Hepatocyte (in vitro differentiated cells): ENCODE measurements around the gene ROBO3. TPM values are rescaled to one million over a fixed set of nuclear protein-coding genes. Genes with fewer than 3 reads are reported as not detected.

ENCODE experiments used
- DNase-seq: peaks from one replicate; pipeline ENCODE4 v3.0.0-alpha.2; 2016; ENCODE audit warnings: low spot score
- H2AFZ ChIP-seq: fragments of 200-600 bp; sonication (generic); 2 replicates; pipeline ENCODE4 v1.6.0; 2016; ENCODE audit warnings: antibody characterized with exemption, mild to moderate bottlenecking
- H3K27ac ChIP-seq: fragments of 200-600 bp; sonication (generic); 2 replicates; pipeline ENCODE4 v1.5.1; 2016; ENCODE audit warnings: mild to moderate bottlenecking
- H3K27me3 ChIP-seq: fragments of 200-600 bp; sonication (generic); 2 replicates; pipeline ENCODE4 v1.6.1; 2016
- H3K36me3 ChIP-seq: fragments of 200-600 bp; sonication (generic); replicated peaks from 2 replicates; pipeline ENCODE4 v1.5.1; 2016; ENCODE audit warnings: low read depth; ENCODE audit not compliant: insufficient read depth
- H3K4me1 ChIP-seq: fragments of 200-600 bp; sonication (generic); 2 replicates; pipeline ENCODE4 v1.5.1; 2016; ENCODE audit warnings: mild to moderate bottlenecking, moderate library complexity; ENCODE audit not compliant: insufficient read depth
- H3K4me2 ChIP-seq: fragments of 200-600 bp; sonication (generic); 2 replicates; pipeline ENCODE4 v1.6.0; 2016
- H3K4me3 ChIP-seq: fragments of 200-600 bp; sonication (generic); 2 replicates; pipeline ENCODE4 v1.5.1; 2016; ENCODE audit warnings: mild to moderate bottlenecking
- H3K79me2 ChIP-seq: fragments of 200-600 bp; sonication (generic); 2 replicates; pipeline ENCODE4 v1.6.0; 2017; ENCODE audit warnings: mild to moderate bottlenecking
- H3K9me2 ChIP-seq: fragments of 200-600 bp; sonication (generic); replicated peaks from 2 replicates; pipeline ENCODE4 v1.6.0; 2017; ENCODE audit warnings: mild to moderate bottlenecking; ENCODE audit not compliant: insufficient read depth
- H3K9me3 ChIP-seq: fragments of 200-600 bp; sonication (generic); 2 replicates; pipeline ENCODE4 v1.5.1; 2016; ENCODE audit warnings: low read depth, mild to moderate bottlenecking
- H4K20me1 ChIP-seq: fragments of 200-600 bp; sonication (generic); 2 replicates; pipeline ENCODE4 v1.6.0; 2016; ENCODE audit warnings: mild to moderate bottlenecking; ENCODE audit not compliant: insufficient read depth, poor library complexity, severe bottlenecking
- EZH2 ChIP-seq: fragments of 200-600 bp; sonication (generic); IDR thresholded peaks from 2 replicates; pipeline ENCODE4 v1.6.1; 2016; ENCODE audit warnings: antibody characterized with exemption, mild to moderate bottlenecking, borderline replicate concordance
- EZH2phosphoT487 ChIP-seq: fragments of 200-600 bp; sonication (generic); IDR thresholded peaks from one replicate; pipeline ENCODE4 v1.6.1; 2018; ENCODE audit warnings: antibody characterized with exemption, mild to moderate bottlenecking, low read depth, moderate library complexity; ENCODE audit not compliant: unreplicated experiment, severe bottlenecking
- WGBS: methylation state at CpG from one replicate; pipeline ENCODE4 v1.1.6; 2016; ENCODE audit warnings: low lambda C conversion rate; ENCODE audit errors: missing lambda C conversion rate; 5-methylcytosine and 5-hydroxymethylcytosine counted together
- polyA plus RNA-seq: library from polyadenylated mRNA; unstranded; fragments of >200 nt; fragmentation: Nextera tagmentation; extraction: Ambion mirVana; gene quantifications from 2 replicates; pipeline ENCODE4 v1.2.1, GENCODE V29; 2016
- total RNA-seq: library from RNA; depleted of rRNA; stranded (reverse); fragments of >200 nt; gene quantifications from 2 replicates; pipeline ENCODE4 v1.2.3, GENCODE V29; 2014
- TF ChIP-seq, protein P1 (sequence below): fragments of 200-600 bp; sonication (generic); IDR thresholded peaks from 2 replicates; pipeline ENCODE4 v1.5.1; 2016; ENCODE audit warnings: antibody characterized with exemption, mild to moderate bottlenecking; ENCODE audit not compliant: poor library complexity

Gene ROBO3
- total and polyA plus RNA-seq, 2 experiments from 2014 or later: 3.7 to 10.4 TPM

DNA sequence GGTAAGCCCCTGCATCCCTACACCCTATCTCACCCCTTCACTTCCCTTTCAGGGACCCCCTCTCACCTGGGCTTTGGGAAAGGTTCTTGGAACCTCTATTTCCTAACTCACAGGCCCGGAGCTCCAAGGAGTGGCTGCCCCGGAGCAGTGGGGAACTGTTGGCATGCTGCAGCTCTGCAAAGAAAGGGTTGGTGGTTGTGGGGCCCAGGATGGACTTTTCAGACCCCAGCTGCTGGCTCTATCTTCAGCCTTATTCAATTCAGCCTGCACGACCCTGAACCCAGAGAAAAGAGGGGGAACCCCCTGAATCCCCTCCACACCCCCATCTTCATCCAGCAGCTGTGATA is 22.4 kb downstream of the ROBO3 start:
- H3K9me3 ChIP-seq: no peaks in the 10 kb centered on the region
- TF ChIP-seq EZH2phosphoT487 (no peak), EZH2 (no peak)
- TF ChIP-seq, protein P1, sequence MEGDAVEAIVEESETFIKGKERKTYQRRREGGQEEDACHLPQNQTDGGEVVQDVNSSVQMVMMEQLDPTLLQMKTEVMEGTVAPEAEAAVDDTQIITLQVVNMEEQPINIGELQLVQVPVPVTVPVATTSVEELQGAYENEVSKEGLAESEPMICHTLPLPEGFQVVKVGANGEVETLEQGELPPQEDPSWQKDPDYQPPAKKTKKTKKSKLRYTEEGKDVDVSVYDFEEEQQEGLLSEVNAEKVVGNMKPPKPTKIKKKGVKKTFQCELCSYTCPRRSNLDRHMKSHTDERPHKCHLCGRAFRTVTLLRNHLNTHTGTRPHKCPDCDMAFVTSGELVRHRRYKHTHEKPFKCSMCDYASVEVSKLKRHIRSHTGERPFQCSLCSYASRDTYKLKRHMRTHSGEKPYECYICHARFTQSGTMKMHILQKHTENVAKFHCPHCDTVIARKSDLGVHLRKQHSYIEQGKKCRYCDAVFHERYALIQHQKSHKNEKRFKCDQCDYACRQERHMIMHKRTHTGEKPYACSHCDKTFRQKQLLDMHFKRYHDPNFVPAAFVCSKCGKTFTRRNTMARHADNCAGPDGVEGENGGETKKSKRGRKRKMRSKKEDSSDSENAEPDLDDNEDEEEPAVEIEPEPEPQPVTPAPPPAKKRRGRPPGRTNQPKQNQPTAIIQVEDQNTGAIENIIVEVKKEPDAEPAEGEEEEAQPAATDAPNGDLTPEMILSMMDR: no peak
- no peak overlapping the region for H2AFZ ChIP-seq

DNA sequence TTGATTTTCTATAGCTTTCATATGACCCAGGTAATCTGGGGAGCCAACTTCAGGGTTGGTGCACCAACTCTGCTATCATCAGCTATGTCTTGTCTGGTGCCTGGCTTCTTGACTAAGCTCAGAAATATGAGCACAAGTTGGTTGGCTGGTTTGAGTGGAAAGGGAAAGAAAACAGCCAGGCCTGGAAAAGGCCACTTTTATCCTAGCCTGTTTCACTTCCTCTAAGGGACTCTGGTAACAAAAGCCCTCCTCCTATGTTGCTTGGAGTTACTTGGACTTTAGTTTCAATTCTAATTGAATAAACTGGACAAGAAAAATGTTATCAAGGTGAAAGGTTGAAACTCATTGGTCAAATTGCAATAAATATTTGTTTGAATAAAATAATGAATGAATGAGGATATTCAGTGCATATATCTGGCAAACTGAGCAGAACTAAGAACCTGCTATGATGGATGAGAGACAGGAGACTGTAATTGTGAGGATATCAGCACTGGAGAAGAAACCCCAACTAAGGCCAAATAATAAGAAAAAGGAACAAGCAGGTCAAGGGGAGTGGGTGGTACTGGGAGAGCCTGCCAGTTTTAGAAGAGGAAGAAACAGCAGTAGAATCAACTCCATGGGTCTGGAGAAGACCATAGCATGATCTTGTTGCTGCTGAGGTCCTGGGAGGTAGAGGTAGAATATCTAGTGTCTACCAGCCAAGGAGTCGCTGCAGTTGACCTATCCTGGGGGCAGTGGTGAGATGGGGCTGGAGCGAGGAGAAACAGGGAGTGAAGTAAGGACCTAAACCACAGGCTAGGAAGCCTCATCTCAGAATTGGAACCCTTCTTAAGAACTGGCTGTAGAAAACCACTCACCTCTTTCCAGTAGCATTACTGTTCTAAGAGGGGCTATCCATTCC is 24.2 kb downstream of the ROBO3 start:
- Histone ChIP-seq H3K27me3 (no peaks in the 10 kb centered on the region), H3K27ac (no peak overlapping the region), H3K36me3 (no peaks in the 10 kb centered on the region), H3K79me2 (no peaks in the 10 kb centered on the region), H3K4me3 (no peak overlapping the region), H3K4me2 (no peak overlapping the region), H3K4me1 (no peaks in the 10 kb centered on the region), H3K9me3 (no peaks in the 10 kb centered on the region), H2AFZ (no peak overlapping the region), H4K20me1 (no peaks in the 10 kb centered on the region), H3K9me2 (no peaks in the 10 kb centered on the region)
- TF ChIP-seq, protein P1: no peak
- WGBS: 87% methylated on average over 2 of the region's 2 CpGs
- DNase-seq: no peak

More for the DNA sequence above, 22.4 kb downstream of the ROBO3 start:
- no peak overlapping the region for H3K27ac ChIP-seq
- no peaks in the 10 kb centered on the region for H4K20me1 ChIP-seq
- H3K27me3 ChIP-seq: no peaks in the 10 kb centered on the region
- DNase-seq: no peak
- no peaks in the 10 kb centered on the region for H3K36me3 ChIP-seq
- WGBS: 98% methylated on average over 3 of the region's 3 CpGs
- no peaks in the 10 kb centered on the region for H3K9me2 ChIP-seq
- no peaks in the 10 kb centered on the region for H3K79me2 ChIP-seq
- H3K4me2 ChIP-seq: no peak overlapping the region
- no peak overlapping the region for H3K4me3 ChIP-seq
- no peaks in the 10 kb centered on the region for H3K4me1 ChIP-seq

DNA sequence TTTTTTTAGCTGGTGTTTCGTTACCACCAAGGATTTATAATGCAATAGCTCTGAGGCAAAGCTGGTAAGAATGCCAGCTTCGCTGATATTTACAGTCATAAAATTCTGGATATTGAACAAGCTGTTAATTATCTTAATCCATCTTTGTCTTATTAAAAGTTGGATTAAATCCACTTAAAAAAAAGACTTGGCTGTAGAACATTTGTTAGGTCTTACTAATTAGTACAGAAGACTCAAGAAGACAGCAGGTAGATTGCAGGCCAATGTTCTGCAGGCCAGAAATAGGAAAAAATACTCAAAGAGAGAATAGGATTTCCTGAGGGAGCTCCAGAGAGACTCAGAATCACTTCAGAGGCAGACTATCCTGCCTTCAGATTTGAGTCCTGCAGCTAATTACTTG is 24.9 kb downstream of the ROBO3 start:
- H3K9me2 ChIP-seq: no peaks in the 10 kb centered on the region
- H4K20me1 ChIP-seq: no peaks in the 10 kb centered on the region
- no peak overlapping the region for H3K4me2 ChIP-seq
- no peaks in the 10 kb centered on the region for H3K79me2 ChIP-seq
- no peaks in the 10 kb centered on the region for H3K36me3 ChIP-seq
- H3K9me3 ChIP-seq: no peaks in the 10 kb centered on the region
- no peak overlapping the region for H3K27ac ChIP-seq
- TF ChIP-seq, protein P1: no peak
- no peak for TF ChIP-seq EZH2phosphoT487
- no peak for TF ChIP-seq EZH2
- no peaks in the 10 kb centered on the region for H3K4me1 ChIP-seq
- H3K4me3 ChIP-seq: no peak overlapping the region
- H2AFZ ChIP-seq: no peak overlapping the region
- DNase-seq: no peak
- WGBS: 92% methylated on average over 2 of the region's 2 CpGs
- no peaks in the 10 kb centered on the region for H3K27me3 ChIP-seq
